ENCODE data around the gene GC.
"Not testable (repeated sequence)": the region's sequence is repeated elsewhere in the genome, so short reads cannot be mapped to it uniquely, and the experiment has no call there.

The GC gene

GRCh38 chr4:71765821-71766383, 18.0 kb downstream of the GC start:
- no peak for DNase-seq

GRCh38 chr4:71765350-71765749, 18.5 kb downstream of the GC start:
- DNase-seq = no peak

GRCh38 chr4:71752383-71753042, 31.4 kb downstream of the GC start:
- no peak for DNase-seq

GRCh38 chr4:71749008-71749594, 34.8 kb downstream of the GC start:
- no peak for DNase-seq

- DNase-seq = no peak
Observed at GRCh38 chr4:71746379-71746778, 37.5 kb downstream of the GC start.

GRCh38 chr4:71738782-71739181, 45.1 kb downstream of the GC start:
- not testable (repeated sequence) for DNase-seq

- DNase-seq = peak; percentile 8
Observed at GRCh38 chr4:71732706-71733105, 51.2 kb downstream of the GC start.

- no peak for DNase-seq
Observed at GRCh38 chr4:71732066-71732465, 51.8 kb downstream of the GC start.

GRCh38 chr4:71729856-71730255, 54.0 kb downstream of the GC start:
- DNase-seq = no peak

- no peak for DNase-seq
Observed at GRCh38 chr4:71713611-71714203, 70.2 kb downstream of the GC start.

- DNase-seq = no peak
Observed at GRCh38 chr4:71711985-71712348, 71.9 kb downstream of the GC start.

- DNase-seq = no peak
Observed at GRCh38 chr4:71711044-71711984, 72.6 kb downstream of the GC start.

GRCh38 chr4:71709961-71710360, 73.9 kb downstream of the GC start:
- no peak for DNase-seq

- DNase-seq = no peak
Observed at GRCh38 chr4:71698141-71698540, 85.7 kb downstream of the GC start.

GRCh38 chr4:71697031-71697430, 86.8 kb downstream of the GC start:
- no peak for DNase-seq

- no peak for DNase-seq
Observed at GRCh38 chr4:71694961-71695360, 88.9 kb downstream of the GC start.

GRCh38 chr4:71692963-71693362, 90.9 kb downstream of the GC start:
- no peak for DNase-seq

- no peak for DNase-seq
Observed at GRCh38 chr4:71692198-71692597, 91.7 kb downstream of the GC start.
